ENCODE results near the gene ZNF521.

Gene ZNF521

GRCh38 chr18:25111377-25112288, 240.3 kb downstream of the ZNF521 start:
- no peak for DNase-seq

- no peak for DNase-seq
These were observed 242.5 kb downstream of the ZNF521 start for GRCh38 chr18:25109484-25109883.

- no peak for DNase-seq
These were observed 248.4 kb downstream of the ZNF521 start for GRCh38 chr18:25103468-25104155.

GRCh38 chr18:25102662-25103061, 249.3 kb downstream of the ZNF521 start:
- DNase-seq = no peak

- DNase-seq = no peak
These were observed 251.5 kb downstream of the ZNF521 start for GRCh38 chr18:25100418-25100817.

GRCh38 chr18:25099895-25100294, 252.1 kb downstream of the ZNF521 start:
- DNase-seq = no peak

- DNase-seq = no peak
These were observed 254.4 kb downstream of the ZNF521 start for GRCh38 chr18:25097569-25098056.

- DNase-seq = no peak
These were observed 254.9 kb downstream of the ZNF521 start for GRCh38 chr18:25097057-25097456.

- DNase-seq = no peak
These were observed 258.8 kb downstream of the ZNF521 start for GRCh38 chr18:25093141-25093540.

- no peak for DNase-seq
These were observed 262.5 kb downstream of the ZNF521 start for GRCh38 chr18:25089470-25089869.

GRCh38 chr18:25086876-25087275, 265.1 kb downstream of the ZNF521 start:
- no peak for DNase-seq

- DNase-seq = no peak
These were observed 271.0 kb downstream of the ZNF521 start for GRCh38 chr18:25081001-25081400.

GRCh38 chr18:25080211-25080610, 271.8 kb downstream of the ZNF521 start:
- no peak for DNase-seq

GRCh38 chr18:25077944-25078723, 273.8 kb downstream of the ZNF521 start:
- DNase-seq = no peak

GRCh38 chr18:25077038-25077943, 274.7 kb downstream of the ZNF521 start:
- no peak for DNase-seq

- no peak for DNase-seq
These were observed 276.2 kb downstream of the ZNF521 start for GRCh38 chr18:25075783-25076182.

- DNase-seq = no peak
These were observed 276.6 kb downstream of the ZNF521 start for GRCh38 chr18:25075331-25075730.

- no peak for DNase-seq
These were observed 277.0 kb downstream of the ZNF521 start for GRCh38 chr18:25074925-25075324.

GRCh38 chr18:25072205-25072604, 279.8 kb downstream of the ZNF521 start:
- DNase-seq = no peak

GRCh38 chr18:25067275-25068025, 284.5 kb downstream of the ZNF521 start:
- no peak for DNase-seq

GRCh38 chr18:25066516-25066915, 285.4 kb downstream of the ZNF521 start:
- DNase-seq = no peak
